ENCODE measurements around the gene RNF10.

The RNF10 gene

DNA sequence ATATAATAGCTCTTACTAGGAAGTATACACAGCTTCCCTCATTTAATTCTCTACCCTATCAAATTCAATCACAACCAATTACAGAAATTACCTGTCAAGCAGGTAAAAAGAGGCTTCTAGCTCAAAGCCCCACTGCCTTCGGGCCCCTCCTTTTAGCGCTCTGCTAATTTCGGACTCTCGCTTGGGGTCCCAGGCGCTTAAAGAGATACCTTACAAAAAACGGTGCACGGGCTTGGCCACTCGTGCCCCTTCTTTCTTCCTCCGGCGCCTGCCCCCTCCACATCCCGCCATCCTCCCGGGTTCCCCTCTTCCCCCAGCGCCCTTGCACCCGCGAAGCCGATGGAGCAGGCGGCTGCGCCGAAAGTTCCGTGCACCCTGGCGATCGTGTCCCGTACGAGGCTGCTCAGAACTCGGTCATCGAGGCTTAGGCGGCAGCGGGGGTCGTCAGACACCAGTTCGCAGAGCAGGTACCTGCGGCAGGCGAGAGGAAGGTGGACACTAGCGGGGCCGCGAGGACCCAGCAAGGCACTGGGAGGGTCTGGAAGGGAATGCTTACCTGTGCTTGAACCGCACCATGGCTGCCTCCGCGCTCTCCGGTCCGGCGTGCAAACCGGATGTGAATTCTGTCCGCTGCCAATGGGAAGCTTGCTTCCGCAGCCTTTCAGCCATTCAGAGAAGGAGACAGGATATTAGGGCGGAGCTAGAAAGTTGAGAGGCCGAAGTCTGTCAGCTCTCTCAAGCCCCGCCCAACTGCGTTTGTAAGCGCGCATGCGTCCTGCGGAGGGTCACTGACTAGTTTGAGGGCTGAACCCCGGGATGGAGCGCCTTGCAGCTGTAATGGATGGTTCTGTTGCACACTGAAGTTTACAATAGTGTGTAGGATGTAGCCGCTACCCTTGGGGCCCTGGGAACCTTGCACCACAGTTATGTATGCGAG, 46.9 kb downstream of the RNF10 start, which contains the start of gene POP5:
Gene POP5 (minus strand): TSS at position 616 of the 937 bp plus-strand sequence. CDS start 40 bp downstream, at position 576.
- H3K36me3 ChIP-seq (ENCODE audit: control insufficient read depth, insufficient read depth, low read length): peaks cover 26% of the 10 kb centered on the region
- peak within 1 kb of the TSS; percentile 97 for H3K4me3 ChIP-seq (replicated peaks; ENCODE audit: low read depth, low read length)
- TF ChIP-seq, protein P1, sequence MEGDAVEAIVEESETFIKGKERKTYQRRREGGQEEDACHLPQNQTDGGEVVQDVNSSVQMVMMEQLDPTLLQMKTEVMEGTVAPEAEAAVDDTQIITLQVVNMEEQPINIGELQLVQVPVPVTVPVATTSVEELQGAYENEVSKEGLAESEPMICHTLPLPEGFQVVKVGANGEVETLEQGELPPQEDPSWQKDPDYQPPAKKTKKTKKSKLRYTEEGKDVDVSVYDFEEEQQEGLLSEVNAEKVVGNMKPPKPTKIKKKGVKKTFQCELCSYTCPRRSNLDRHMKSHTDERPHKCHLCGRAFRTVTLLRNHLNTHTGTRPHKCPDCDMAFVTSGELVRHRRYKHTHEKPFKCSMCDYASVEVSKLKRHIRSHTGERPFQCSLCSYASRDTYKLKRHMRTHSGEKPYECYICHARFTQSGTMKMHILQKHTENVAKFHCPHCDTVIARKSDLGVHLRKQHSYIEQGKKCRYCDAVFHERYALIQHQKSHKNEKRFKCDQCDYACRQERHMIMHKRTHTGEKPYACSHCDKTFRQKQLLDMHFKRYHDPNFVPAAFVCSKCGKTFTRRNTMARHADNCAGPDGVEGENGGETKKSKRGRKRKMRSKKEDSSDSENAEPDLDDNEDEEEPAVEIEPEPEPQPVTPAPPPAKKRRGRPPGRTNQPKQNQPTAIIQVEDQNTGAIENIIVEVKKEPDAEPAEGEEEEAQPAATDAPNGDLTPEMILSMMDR (IDR thresholded peaks at IDR 0.05; ENCODE audit: insufficient read depth, low read length, poor library complexity, severe bottlenecking): no peak
- H3K27me3 ChIP-seq (replicated peaks; ENCODE audit: control insufficient read depth, insufficient read depth, low read length): no peaks in the 10 kb centered on the region
- peak; percentile 91 for DNase-seq (ENCODE audit: extremely low read depth, insufficient read length)

DNA sequence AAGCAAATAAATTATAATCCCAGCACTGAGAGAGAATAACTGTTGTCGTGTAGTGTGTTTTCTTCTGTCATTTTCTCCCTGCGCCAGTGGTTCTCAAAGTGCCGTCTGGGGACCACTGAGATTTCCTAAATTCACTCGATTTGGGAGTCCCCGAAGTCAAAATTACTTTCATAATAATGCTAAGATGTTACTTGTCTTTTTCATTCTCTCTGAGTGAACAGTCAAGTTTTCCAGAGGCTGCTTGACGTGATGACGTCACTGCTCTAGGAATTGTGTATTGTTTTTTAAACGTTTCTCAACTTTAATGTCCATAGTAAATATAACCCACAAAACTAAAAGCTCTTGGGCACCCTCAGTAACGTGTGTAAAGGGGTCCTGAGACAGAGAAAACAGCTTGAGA, 47.8 kb downstream of the RNF10 start:
- peak overlapping the region; percentile 97 for H3K4me3 ChIP-seq (replicated peaks; ENCODE audit: low read depth, low read length)
- TF ChIP-seq, protein P1 (IDR thresholded peaks at IDR 0.05; ENCODE audit: insufficient read depth, low read length, poor library complexity, severe bottlenecking): no peak
- H3K36me3 ChIP-seq (ENCODE audit: control insufficient read depth, insufficient read depth, low read length): peaks cover 19% of the 10 kb centered on the region
- no peaks in the 10 kb centered on the region for H3K27me3 ChIP-seq (replicated peaks; ENCODE audit: control insufficient read depth, insufficient read depth, low read length)
- DNase-seq (ENCODE audit: extremely low read depth, insufficient read length): no peak

DNA sequence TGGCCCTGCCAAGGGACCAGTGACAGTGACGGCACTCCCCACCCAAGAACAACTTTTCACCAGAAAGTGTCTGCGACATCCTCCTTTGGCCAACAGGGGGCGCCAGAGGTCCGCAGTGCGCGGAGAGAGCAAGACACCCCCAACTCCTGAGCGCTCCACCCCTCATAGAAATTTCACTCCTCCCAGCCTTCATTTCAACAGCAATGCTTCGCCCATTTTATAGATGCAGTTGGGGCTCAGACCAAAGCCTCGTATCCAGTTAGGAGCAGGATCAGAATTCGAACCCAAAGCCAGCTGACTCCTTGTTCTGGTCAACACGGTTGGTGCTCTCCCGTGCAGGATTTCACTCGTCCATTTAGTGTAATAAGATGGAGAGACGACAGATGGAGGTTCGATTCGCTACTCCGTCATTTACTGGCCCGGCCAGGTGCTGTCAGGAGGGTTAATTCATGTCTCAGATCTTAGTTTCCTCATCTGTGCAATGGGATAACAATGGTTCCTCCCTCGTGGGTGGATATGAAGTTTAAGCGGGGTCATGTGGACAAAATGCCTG, 49.4 kb downstream of the RNF10 start:
- peaks cover 8% of the 10 kb centered on the region for H3K36me3 ChIP-seq (ENCODE audit: control insufficient read depth, insufficient read depth, low read length)
- no peaks in the 10 kb centered on the region for H3K27me3 ChIP-seq (replicated peaks; ENCODE audit: control insufficient read depth, insufficient read depth, low read length)
- TF ChIP-seq, protein P1 (IDR thresholded peaks at IDR 0.05; ENCODE audit: insufficient read depth, low read length, poor library complexity, severe bottlenecking): peak; percentile 89
- H3K4me3 ChIP-seq (replicated peaks; ENCODE audit: low read depth, low read length): no peak overlapping the region
- DNase-seq (ENCODE audit: extremely low read depth, insufficient read length): peak; percentile 73

DNA sequence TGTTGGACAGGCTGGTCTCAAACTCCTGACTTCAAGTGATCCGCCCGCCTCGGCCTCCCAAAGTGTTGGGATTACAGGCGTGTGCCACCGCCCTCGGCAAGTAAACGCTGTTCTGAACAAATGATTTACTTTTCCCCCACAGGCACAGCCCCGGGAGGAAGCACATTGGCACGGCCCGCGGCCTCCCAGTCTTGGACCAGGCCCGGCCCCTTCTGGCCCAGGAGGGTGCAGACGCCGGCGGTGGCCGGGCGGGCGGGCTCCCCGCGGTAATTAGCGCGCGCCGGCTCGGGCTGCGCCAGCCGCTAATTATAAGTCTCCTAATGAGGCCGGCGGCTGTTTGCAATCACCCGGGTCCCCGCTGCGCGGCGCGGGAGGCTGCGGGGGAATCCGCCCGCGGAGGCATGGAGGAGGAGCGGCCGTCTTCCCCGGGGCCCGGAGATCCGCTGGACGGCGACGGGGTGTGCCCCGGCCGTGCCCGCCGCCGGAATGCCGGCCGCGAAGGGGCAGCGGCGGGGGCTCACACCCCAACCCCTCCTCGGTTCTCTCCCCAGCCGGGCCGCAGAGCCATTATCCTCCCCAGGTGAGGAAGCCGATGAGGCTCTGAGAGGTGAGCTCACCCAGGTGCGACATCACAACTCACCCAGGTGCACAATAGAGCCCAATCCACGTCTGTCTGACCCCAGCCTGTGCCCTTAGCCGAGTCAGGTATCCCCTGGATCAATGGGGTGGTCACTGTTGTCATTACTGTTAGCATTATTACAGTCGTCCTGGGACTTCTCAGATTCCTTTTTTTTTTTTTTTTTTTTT, 50.4 kb downstream of the RNF10 start:
- TF ChIP-seq, protein P1 (IDR thresholded peaks at IDR 0.05; ENCODE audit: insufficient read depth, low read length, poor library complexity, severe bottlenecking): peak; percentile 34
- peak; percentile 70 for DNase-seq (ENCODE audit: extremely low read depth, insufficient read length)
- peak overlapping the region; percentile 27 for H3K4me3 ChIP-seq (replicated peaks; ENCODE audit: low read depth, low read length)
- H3K27me3 ChIP-seq (replicated peaks; ENCODE audit: control insufficient read depth, insufficient read depth, low read length): no peaks in the 10 kb centered on the region
- H3K36me3 ChIP-seq (ENCODE audit: control insufficient read depth, insufficient read depth, low read length): peaks cover under 1% of the 10 kb centered on the region

DNA sequence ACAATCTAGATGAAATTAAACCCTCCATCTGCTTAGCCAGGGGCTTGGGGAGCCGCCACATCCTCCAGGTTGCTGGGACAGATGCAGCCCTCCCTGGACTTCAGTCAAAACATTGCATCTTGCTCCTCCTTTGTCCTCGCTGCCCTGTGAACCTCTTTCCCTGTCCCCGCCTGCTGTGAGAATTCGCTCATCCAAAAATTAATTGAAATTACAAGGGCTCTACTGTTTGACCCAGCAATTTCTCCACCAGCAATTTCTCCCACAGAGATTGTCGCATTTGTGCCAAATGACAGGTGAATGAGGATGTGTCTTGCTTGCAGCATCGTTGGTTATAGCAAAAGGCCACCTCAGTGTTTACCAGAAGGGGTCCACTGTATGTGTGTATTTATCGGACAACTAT, 52.0 kb downstream of the RNF10 start:
- no peak for DNase-seq (ENCODE audit: extremely low read depth, insufficient read length)

More for the DNA sequence above, 52.0 kb downstream of the RNF10 start:
- Histone ChIP-seq H3K27me3 (replicated peaks; ENCODE audit: control insufficient read depth, insufficient read depth, low read length) (no peaks in the 10 kb centered on the region), H3K4me3 (replicated peaks; ENCODE audit: low read depth, low read length) (no peak overlapping the region), H3K36me3 (ENCODE audit: control insufficient read depth, insufficient read depth, low read length) (no peaks in the 10 kb centered on the region)
- TF ChIP-seq, protein P1 (IDR thresholded peaks at IDR 0.05; ENCODE audit: insufficient read depth, low read length, poor library complexity, severe bottlenecking): no peak
